HUES64 (cell line): ENCODE results near the gene MAP4K3. TPM values are rescaled to one million over a fixed set of nuclear protein-coding genes. Genes with fewer than 3 reads are reported as not detected.
A peak's percentile ranks its signal among the peaks of the same experiment; 100 is the strongest.

ENCODE experiments used
- H3K27ac ChIP-seq: 2 replicates; pipeline ENCODE4 v1.7.0; 2013; ENCODE audit warnings: low read depth, low read length, inconsistent platforms
- H3K27me3 ChIP-seq: 2 replicates; pipeline ENCODE4 v1.6.1; 2013; ENCODE audit warnings: mild to moderate bottlenecking, low read length; ENCODE audit not compliant: insufficient read depth
- H3K36me3 ChIP-seq: 2 replicates; pipeline ENCODE4 v1.6.1; 2013; ENCODE audit warnings: mild to moderate bottlenecking, low read length; ENCODE audit not compliant: insufficient read depth
- H3K4me1 ChIP-seq: 2 replicates; pipeline ENCODE4 v1.6.1; 2013; ENCODE audit warnings: mild to moderate bottlenecking, low read length, moderate library complexity; ENCODE audit not compliant: insufficient read depth
- H3K4me3 ChIP-seq: 2 replicates; pipeline ENCODE4 v1.5.1; 2013; ENCODE audit warnings: mild to moderate bottlenecking, low read length, moderate library complexity
- H3K9ac ChIP-seq: 2 replicates; pipeline ENCODE4 v1.6.1; 2013; ENCODE audit warnings: mild to moderate bottlenecking, low read depth, low read length
- H3K9me3 ChIP-seq: 2 replicates; pipeline ENCODE4 v1.6.1; 2013; ENCODE audit warnings: low read depth, low read length; ENCODE audit not compliant: insufficient read depth
- WGBS: fragments of 150-250, 120-280 bp; methylation state at CpG from one replicate; pipeline ENCODE4 v1.1.7; 2013; ENCODE audit warnings: missing lambda C conversion rate; 5-methylcytosine and 5-hydroxymethylcytosine counted together
- polyA plus RNA-seq, 2 experiments: library from polyadenylated mRNA; stranded (reverse); fragments of 50-300 nt; gene quantifications; one replicate each; pipeline ENCODE4 v1.2.3, GENCODE V29; 2013

The MAP4K3 gene
- polyA plus RNA-seq (2013, experiment 1 of 2) = 31.3 TPM
- polyA plus RNA-seq (2013, experiment 2 of 2) = 32.0 TPM

DNA sequence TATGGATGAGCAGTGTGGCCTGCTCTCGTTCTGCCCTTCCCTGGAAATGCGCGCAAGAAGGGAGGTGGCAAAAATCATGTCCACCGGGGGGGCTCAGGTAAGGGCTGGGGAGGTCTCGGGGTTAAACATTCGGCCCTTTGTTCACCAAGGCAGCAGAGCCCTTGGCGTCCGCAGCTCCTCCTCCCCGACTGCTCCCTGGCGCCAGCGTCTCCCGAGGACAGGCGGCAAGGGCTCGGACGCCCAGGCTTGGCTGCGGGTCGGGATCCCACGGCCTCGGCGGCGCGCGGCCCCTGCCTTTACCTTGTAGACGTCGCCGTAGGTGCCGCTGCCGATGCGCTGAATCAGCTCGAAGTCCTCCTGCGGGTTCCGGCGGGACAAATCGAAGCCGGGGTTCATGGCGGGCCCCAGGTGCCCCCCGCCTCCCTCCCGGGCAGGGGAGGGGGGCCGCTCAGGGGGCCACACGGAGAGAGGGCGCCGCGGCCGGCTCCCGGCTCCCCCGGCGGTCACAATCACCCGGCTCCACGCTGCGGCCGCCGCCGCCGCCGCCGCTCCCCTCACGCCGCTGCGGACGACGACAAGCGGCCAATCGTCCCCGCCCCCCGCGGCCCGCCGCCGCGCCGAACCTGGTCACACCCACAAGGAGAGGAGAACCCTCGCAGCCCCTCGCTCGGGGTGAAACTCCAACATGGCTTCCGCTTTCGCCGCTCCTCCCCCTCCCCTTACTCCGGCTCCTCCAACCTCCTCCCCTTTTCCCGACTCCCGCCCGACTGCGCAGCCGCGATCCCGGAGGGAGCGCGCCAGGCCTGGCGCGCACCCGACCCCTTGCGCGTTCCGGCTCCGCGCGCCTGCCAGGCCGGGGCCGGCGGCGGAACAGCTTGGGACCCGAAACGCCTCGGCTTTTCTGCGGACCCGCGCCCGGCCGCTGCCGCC, at the start of gene MAP4K3:
Gene MAP4K3, minus strand, starts transcription at position 694 of the 930 bp plus-strand sequence. Its CDS starts 298 bp downstream, at position 396.
- peaks cover 54% of the 10 kb centered on the region for H3K4me1 ChIP-seq
- H3K27ac ChIP-seq = peak within 1 kb of the TSS; percentile 82
- H3K9me3 ChIP-seq = no peaks in the 10 kb centered on the region
- peak within 1 kb of the TSS; percentile 84 for H3K9ac ChIP-seq
- peak within 1 kb of the TSS; percentile 93 for H3K4me3 ChIP-seq
- no peaks in the 10 kb centered on the region for H3K36me3 ChIP-seq
- H3K27me3 ChIP-seq = no peaks in the 10 kb centered on the region
- WGBS = under 1% methylated on average over 109 of the region's 109 CpGs

DNA sequence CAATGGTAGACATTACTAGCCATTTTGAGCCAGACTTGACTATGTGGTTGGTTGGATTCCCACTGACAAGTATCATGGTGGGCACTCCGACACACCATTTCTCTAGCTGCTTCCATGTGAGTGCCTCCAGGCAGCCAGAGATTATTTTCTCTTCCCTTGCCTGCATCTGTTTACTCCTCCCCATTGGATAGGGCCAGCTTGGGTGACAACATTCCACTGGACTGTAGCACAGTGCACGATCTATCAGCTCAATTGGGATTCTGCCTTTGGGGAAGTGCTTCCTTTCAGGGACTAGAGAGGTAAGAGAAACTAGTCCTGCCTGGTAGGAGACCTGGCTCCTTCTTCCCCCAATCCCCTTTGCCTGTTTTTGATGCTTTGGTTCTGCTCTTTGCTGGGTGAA, 49.0 kb upstream of the MAP4K3 start:
- Histone ChIP-seq H3K27ac (no peak overlapping the region), H3K9me3 (no peaks in the 10 kb centered on the region), H3K4me1 (peaks cover 50% of the 10 kb centered on the region), H3K27me3 (no peaks in the 10 kb centered on the region), H3K9ac (no peak overlapping the region), H3K4me3 (no peak overlapping the region), H3K36me3 (no peaks in the 10 kb centered on the region)
- WGBS = 90% methylated on average over 2 of the region's 2 CpGs

- no peak overlapping the region for H3K4me3 ChIP-seq
- no peaks in the 10 kb centered on the region for H3K27me3 ChIP-seq
- no peaks in the 10 kb centered on the region for H3K36me3 ChIP-seq
- H3K27ac ChIP-seq = peak overlapping the region; percentile 15; the same call in 1 of the 2 replicates
- peaks cover 52% of the 10 kb centered on the region for H3K4me1 ChIP-seq
- WGBS = 18% methylated on average over 1 of the region's 3 CpGs
- no peak overlapping the region for H3K9ac ChIP-seq
- no peaks in the 10 kb centered on the region for H3K9me3 ChIP-seq
Observed at GRCh38 chr2:39484620-39485495, 47.8 kb upstream of the MAP4K3 start.

- no peaks in the 10 kb centered on the region for H3K36me3 ChIP-seq
- H3K9ac ChIP-seq = no peak overlapping the region
- H3K4me3 ChIP-seq = no peak overlapping the region
- H3K9me3 ChIP-seq = no peaks in the 10 kb centered on the region
- no peak overlapping the region; the same call in 1 of the 2 replicates for H3K27ac ChIP-seq
- H3K4me1 ChIP-seq = peaks cover 58% of the 10 kb centered on the region
- no peaks in the 10 kb centered on the region for H3K27me3 ChIP-seq
Observed at GRCh38 chr2:39484206-39484605, 47.1 kb upstream of the MAP4K3 start.

DNA sequence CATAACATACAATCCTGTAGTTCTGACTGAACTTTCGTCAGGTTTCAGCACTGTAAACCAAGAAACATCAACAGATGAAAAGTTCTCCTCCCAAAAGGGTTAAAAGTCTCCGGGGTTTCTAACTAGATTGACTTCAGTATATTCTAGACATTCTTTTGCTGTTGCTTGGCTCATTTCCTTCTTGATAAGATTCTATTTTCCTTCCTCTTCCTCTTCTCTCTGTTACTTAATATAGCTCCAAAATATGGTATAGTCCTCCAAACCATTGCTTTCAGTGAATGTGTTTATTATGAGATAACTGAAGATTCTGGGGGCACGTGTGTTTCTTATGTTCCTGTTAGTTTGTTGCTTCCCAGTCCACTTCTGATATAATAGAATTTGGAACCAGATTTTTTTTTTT, 46.4 kb upstream of the MAP4K3 start:
- no peak overlapping the region; the same call in 1 of the 2 replicates for H3K27ac ChIP-seq
- H3K4me3 ChIP-seq = no peak overlapping the region
- H3K36me3 ChIP-seq = no peaks in the 10 kb centered on the region
- no peaks in the 10 kb centered on the region for H3K27me3 ChIP-seq
- H3K9me3 ChIP-seq = no peaks in the 10 kb centered on the region
- WGBS = 65% methylated on average over 3 of the region's 3 CpGs
- no peak overlapping the region for H3K9ac ChIP-seq
- H3K4me1 ChIP-seq = peaks cover 63% of the 10 kb centered on the region

DNA sequence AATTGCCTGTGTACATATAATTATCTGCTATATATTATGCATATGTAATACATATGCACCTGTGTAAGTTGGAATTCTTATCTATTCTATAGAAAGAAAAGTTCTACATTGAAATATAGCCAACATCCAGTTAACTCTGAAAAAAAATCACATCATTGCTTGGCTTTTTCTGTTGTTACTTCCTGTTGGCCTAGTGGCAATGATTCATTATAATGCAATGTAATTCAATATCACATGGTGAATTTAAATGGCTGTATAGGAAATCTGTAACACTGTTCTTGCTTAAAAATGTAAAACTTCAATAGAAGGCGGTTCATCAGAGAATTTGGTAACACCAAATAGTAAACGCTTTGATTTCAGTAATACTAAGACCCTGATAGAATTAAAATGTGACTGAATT, 44.5 kb upstream of the MAP4K3 start:
- WGBS = 91% methylated on average over 1 of the region's 2 CpGs
- Histone ChIP-seq H3K9me3 (no peaks in the 10 kb centered on the region), H3K9ac (no peak overlapping the region), H3K4me3 (no peak overlapping the region), H3K27ac (no peak overlapping the region), H3K4me1 (peaks cover 52% of the 10 kb centered on the region), H3K27me3 (no peaks in the 10 kb centered on the region), H3K36me3 (no peaks in the 10 kb centered on the region)

- Histone ChIP-seq H3K9me3 (no peaks in the 10 kb centered on the region), H3K4me1 (peaks cover 41% of the 10 kb centered on the region), H3K27ac (no peak overlapping the region), H3K4me3 (no peak overlapping the region), H3K9ac (no peak overlapping the region), H3K36me3 (no peaks in the 10 kb centered on the region), H3K27me3 (no peaks in the 10 kb centered on the region)
- 94% methylated on average over 5 of the region's 5 CpGs for WGBS
Observed at GRCh38 chr2:39479696-39480095, 42.6 kb upstream of the MAP4K3 start.

GRCh38 chr2:39479053-39479670, 42.1 kb upstream of the MAP4K3 start:
- H3K4me3 ChIP-seq = no peak overlapping the region
- H3K9ac ChIP-seq = no peak overlapping the region
- no peaks in the 10 kb centered on the region for H3K36me3 ChIP-seq
- no peak overlapping the region for H3K27ac ChIP-seq
- H3K9me3 ChIP-seq = no peaks in the 10 kb centered on the region
- no peaks in the 10 kb centered on the region for H3K27me3 ChIP-seq
- H3K4me1 ChIP-seq = peaks cover 36% of the 10 kb centered on the region

DNA sequence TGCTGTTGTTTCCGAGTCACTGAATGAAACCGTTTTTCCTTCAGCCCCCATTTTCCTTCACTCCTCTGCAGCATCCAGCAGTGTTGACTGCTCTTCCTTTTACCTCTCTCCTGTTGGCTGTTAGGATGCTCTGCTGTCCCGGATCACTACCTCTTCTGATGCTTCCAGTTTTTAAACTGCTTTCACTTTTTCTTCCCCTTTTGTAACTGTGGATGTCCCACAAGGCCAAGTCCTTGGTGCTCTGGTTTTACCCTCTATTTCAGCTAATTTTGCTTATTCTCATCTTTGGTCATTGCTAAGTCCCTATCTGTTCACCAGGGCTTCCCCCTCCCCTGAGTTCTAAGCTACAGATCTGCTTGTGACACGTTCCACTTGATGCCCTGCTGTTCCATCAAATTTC, 39.4 kb upstream of the MAP4K3 start:
- Histone ChIP-seq H3K4me3 (no peak overlapping the region), H3K9ac (no peak overlapping the region), H3K4me1 (peaks cover 18% of the 10 kb centered on the region), H3K27ac (no peak overlapping the region), H3K36me3 (no peaks in the 10 kb centered on the region), H3K9me3 (no peaks in the 10 kb centered on the region), H3K27me3 (no peaks in the 10 kb centered on the region)
- 83% methylated on average over 4 of the region's 4 CpGs for WGBS

GRCh38 chr2:39475006-39475405, 37.9 kb upstream of the MAP4K3 start:
- no peaks in the 10 kb centered on the region for H3K27me3 ChIP-seq
- no peak overlapping the region for H3K9ac ChIP-seq
- no peaks in the 10 kb centered on the region for H3K36me3 ChIP-seq
- WGBS = 100% methylated on average over 3 of the region's 4 CpGs
- peaks cover 18% of the 10 kb centered on the region for H3K4me1 ChIP-seq
- H3K27ac ChIP-seq = no peak overlapping the region
- no peak overlapping the region for H3K4me3 ChIP-seq
- no peaks in the 10 kb centered on the region for H3K9me3 ChIP-seq

GRCh38 chr2:39470580-39470979, 33.5 kb upstream of the MAP4K3 start:
- Histone ChIP-seq H3K27me3 (no peaks in the 10 kb centered on the region), H3K9me3 (no peaks in the 10 kb centered on the region), H3K36me3 (no peaks in the 10 kb centered on the region), H3K9ac (no peak overlapping the region), H3K4me1 (peaks cover 27% of the 10 kb centered on the region), H3K27ac (no peak overlapping the region), H3K4me3 (no peak overlapping the region)
- WGBS = 100% methylated on average over 3 of the region's 3 CpGs
